ENCODE measurements around the gene YAP1. TPM values are rescaled to one million over a fixed set of nuclear protein-coding genes. Genes with fewer than 3 reads are reported as not detected.

The YAP1 gene
- total RNA-seq, 2 donors from 2014 or later: 26.0 to 38.9 TPM

DNA sequence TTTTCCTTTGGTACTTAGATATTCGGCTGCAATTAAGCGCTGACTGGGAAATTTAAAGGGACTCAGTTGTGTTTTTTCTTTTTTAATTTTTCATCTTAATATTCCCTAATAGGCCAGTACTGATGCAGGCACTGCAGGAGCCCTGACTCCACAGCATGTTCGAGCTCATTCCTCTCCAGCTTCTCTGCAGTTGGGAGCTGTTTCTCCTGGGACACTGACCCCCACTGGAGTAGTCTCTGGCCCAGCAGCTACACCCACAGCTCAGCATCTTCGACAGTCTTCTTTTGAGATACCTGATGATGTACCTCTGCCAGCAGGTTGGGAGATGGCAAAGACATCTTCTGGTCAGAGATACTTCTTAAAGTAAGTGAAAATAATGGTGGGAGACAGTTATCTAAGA lies 3.8 kb downstream of the YAP1 start:
- TF ChIP-seq POLR2A (IDR thresholded peaks at IDR 0.05) (no peak), CTCF (IDR thresholded peaks at IDR 0.05) (no peak)
- no peaks in the 10 kb centered on the region for H3K36me3 ChIP-seq (replicated peaks in 1 of 2; ENCODE audit: insufficient read depth in 1 of 2, low read depth in 2 of 2)
- no peaks in the 10 kb centered on the region for H3K9me3 ChIP-seq
- peaks cover 51% of the 10 kb centered on the region for H3K4me1 ChIP-seq
- no peak overlapping the region for H3K27ac ChIP-seq
- no peak for ATAC-seq
- intact Hi-C loops (cut with DNase I): no loop called here
- 71 to 77% methylated on average over 4 of the region's 4 CpGs for whole genome bisulfite sequencing, 2 donors
- no peak overlapping the region for H3K4me3 ChIP-seq
- no peaks in the 10 kb centered on the region for H3K27me3 ChIP-seq
- DNase-seq: no peak

DNA sequence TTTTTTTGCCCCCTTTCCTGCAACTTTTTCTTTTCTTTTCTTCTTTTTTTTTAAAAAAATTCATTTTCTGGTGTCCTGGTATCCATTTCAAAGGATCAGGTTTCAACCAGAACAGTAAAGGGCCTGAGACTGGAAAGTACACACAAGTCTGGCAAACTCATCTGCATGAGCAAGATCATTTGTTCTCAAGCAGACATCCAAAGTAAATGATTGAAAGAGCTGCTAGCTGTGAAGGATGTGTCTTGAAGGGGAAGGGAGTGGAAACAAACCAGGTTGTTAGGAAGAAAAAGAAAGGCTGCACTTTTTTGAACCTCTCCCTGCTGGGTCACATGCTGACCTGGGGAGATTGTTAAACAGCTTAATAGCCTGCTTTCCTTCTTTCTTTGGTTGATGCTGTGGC lies 5.3 kb downstream of the YAP1 start:
- ATAC-seq: peak; percentile 39
- no peaks in the 10 kb centered on the region for H3K27me3 ChIP-seq
- H3K9me3 ChIP-seq: no peaks in the 10 kb centered on the region
- no peak overlapping the region for H3K4me3 ChIP-seq
- peak in 3 of 4 donors; percentile 17 to 58 (median 18) for DNase-seq
- H3K36me3 ChIP-seq (replicated peaks in 1 of 2; ENCODE audit: insufficient read depth in 1 of 2, low read depth in 2 of 2): no peaks in the 10 kb centered on the region
- H3K4me1 ChIP-seq: peaks cover 45% of the 10 kb centered on the region
- intact Hi-C loops (cut with DNase I): no loop called here
- H3K27ac ChIP-seq: peak overlapping the region in 3 of 4 donors; percentile 43 to 68 (median 45)
- TF ChIP-seq CTCF (IDR thresholded peaks at IDR 0.05) (no peak), POLR2A (IDR thresholded peaks at IDR 0.05) (no peak)

GRCh38 chr11:102116453-102117205 lies 6.4 kb downstream of the YAP1 start:
- intact Hi-C loops (cut with DNase I): no loop called here
- DNase-seq (no peak), ATAC-seq (no peak)
- Histone ChIP-seq H3K27ac (peak overlapping the region in 3 of 4 donors; percentile 43 to 68 (median 45)), H3K4me3 (no peak overlapping the region), H3K36me3 (replicated peaks in 1 of 2; ENCODE audit: insufficient read depth in 1 of 2, low read depth in 2 of 2) (no peaks in the 10 kb centered on the region), H3K4me1 (peaks cover 45% of the 10 kb centered on the region), H3K9me3 (no peaks in the 10 kb centered on the region), H3K27me3 (no peaks in the 10 kb centered on the region)
- WGBS, 2 donors: 31% methylated on average over 2 of the region's 2 CpGs
- TF ChIP-seq POLR2A (IDR thresholded peaks at IDR 0.05) (no peak), CTCF (IDR thresholded peaks at IDR 0.05) (no peak)

- ATAC-seq (no peak), DNase-seq (no peak)
- TF ChIP-seq CTCF (IDR thresholded peaks at IDR 0.05) (no peak), POLR2A (IDR thresholded peaks at IDR 0.05) (no peak)
- Histone ChIP-seq H3K27me3 (no peaks in the 10 kb centered on the region), H3K4me1 (peaks cover 37% of the 10 kb centered on the region), H3K36me3 (replicated peaks in 1 of 2; ENCODE audit: insufficient read depth in 1 of 2, low read depth in 2 of 2) (no peaks in the 10 kb centered on the region), H3K27ac (no peak overlapping the region), H3K9me3 (no peaks in the 10 kb centered on the region), H3K4me3 (no peak overlapping the region)
- WGBS, 2 donors: 42 to 55% methylated on average over 4 of the region's 4 CpGs
- intact Hi-C loops (cut with DNase I): no loop called here
These were observed 7.3 kb downstream of the YAP1 start for GRCh38 chr11:102117472-102118113.

Data from body of pancreas (tissue), 4 donors.